WTC11 (cell line): ENCODE measurements around the gene NUDT8. TPM values are rescaled to one million over a fixed set of nuclear protein-coding genes. Genes with fewer than 3 reads are reported as not detected.

ENCODE experiments used
- ATAC-seq: fragments of 200-7000 bp; cut with Tn5 transposase; 2 replicates; pipeline ENCODE4 v1.10.0; 2021; ENCODE audit warnings: mild to moderate bottlenecking, moderate library complexity
- CTCF ChIA-PET: fragments of 300-600 bp; sonication (Branson Sonifier 250); formaldehyde crosslinking; loops from one replicate; lab custom pipeline; 2021; ENCODE audit warnings: antibody characterized with exemption; lab: Charles Lee
- POLR2A ChIA-PET: fragments of 350-600 bp; sonication (Branson Sonifier 250); formaldehyde crosslinking; loops from one replicate; lab custom pipeline; 2021; ENCODE audit warnings: antibody characterized with exemption; lab: Charles Lee
- DNase-seq: peaks from one replicate; pipeline ENCODE4 v3.0.0; 2021; ENCODE audit warnings: low spot score
- H3K27ac Mint-ChIP-seq: 2 replicates; pipeline ENCODE4 v1.8.0; 2021; ENCODE audit warnings: mixed read lengths
- H3K27me3 Mint-ChIP-seq: 2 replicates; pipeline ENCODE4 v1.8.0; 2021; ENCODE audit warnings: low read depth, mild to moderate bottlenecking, moderate library complexity, mixed read lengths
- H3K36me3 Mint-ChIP-seq: 2 replicates; pipeline ENCODE4 v1.8.0; 2021; ENCODE audit warnings: mixed read lengths
- H3K4me1 Mint-ChIP-seq: 2 replicates; pipeline ENCODE4 v1.8.0; 2022; ENCODE audit warnings: mixed read lengths
- H3K4me3 Mint-ChIP-seq: 2 replicates; pipeline ENCODE4 v1.8.0; 2021; ENCODE audit warnings: mild to moderate bottlenecking, moderate library complexity, mixed read lengths
- H3K9me3 Mint-ChIP-seq: 2 replicates; pipeline ENCODE4 v1.8.0; 2021; ENCODE audit warnings: mixed read lengths
- ETV6 ChIP-seq: sonication (generic); formaldehyde crosslinking; IDR thresholded peaks from 2 replicates; pipeline ENCODE4 v1.8.1; 2022; ENCODE audit warnings: mild to moderate bottlenecking, missing genetic modification reagents
- FOXK1 ChIP-seq: sonication (generic); formaldehyde crosslinking; IDR thresholded peaks from 2 replicates; pipeline ENCODE4 v1.8.0; 2022; ENCODE audit warnings: mild to moderate bottlenecking, moderate library complexity, missing genetic modification reagents
- MXD4 ChIP-seq: fragments of 250-450 bp; sonication (Bioruptor Pico); IDR thresholded peaks from 2 replicates; pipeline ENCODE4 v1.8.0; 2021; ENCODE audit warnings: mild to moderate bottlenecking, moderate library complexity, borderline replicate concordance
- OVOL2 ChIP-seq: fragments of 250-450 bp; sonication (Bioruptor Pico); IDR thresholded peaks from 2 replicates; pipeline ENCODE4 v1.9.0; 2021; ENCODE audit warnings: mild to moderate bottlenecking, borderline replicate concordance
- SOX15 ChIP-seq: fragments of 250-450 bp; sonication (Bioruptor Pico); IDR thresholded peaks from 2 replicates; pipeline ENCODE4 v1.9.0; 2021; ENCODE audit warnings: mild to moderate bottlenecking
- TEAD1 ChIP-seq: sonication (generic); formaldehyde crosslinking; IDR thresholded peaks from 2 replicates; pipeline ENCODE4 v1.8.0; 2022; ENCODE audit warnings: mild to moderate bottlenecking, missing genetic modification reagents
- ZNF121 ChIP-seq: sonication (generic); formaldehyde crosslinking; IDR thresholded peaks from 2 replicates; pipeline ENCODE4 v1.8.0; 2023; ENCODE audit warnings: missing genetic modification reagents
- ZNF263 ChIP-seq: sonication (generic); formaldehyde crosslinking; IDR thresholded peaks from 2 replicates; pipeline ENCODE4 v1.8.1; 2022; ENCODE audit warnings: low read depth, mild to moderate bottlenecking, moderate library complexity, missing genetic modification reagents
- ZNF671 ChIP-seq: fragments of 250-450 bp; sonication (Bioruptor Pico); IDR thresholded peaks from 2 replicates; pipeline ENCODE4 v1.8.0; 2021; ENCODE audit warnings: mild to moderate bottlenecking
- total RNA-seq: library from RNA; stranded (reverse); gene quantifications from 3 replicates; pipeline ENCODE4 v1.2.3, GENCODE V29; 2021
- TF ChIP-seq, protein P1 (sequence below): sonication (generic); formaldehyde crosslinking; IDR thresholded peaks from 2 replicates; pipeline ENCODE4 v1.8.0; 2023; ENCODE audit warnings: mild to moderate bottlenecking, missing genetic modification reagents
- TF ChIP-seq, protein P2 (sequence below): sonication (generic); formaldehyde crosslinking; IDR thresholded peaks from 2 replicates; pipeline ENCODE4 v1.8.0; 2022; ENCODE audit warnings: missing genetic modification reagents
- TF ChIP-seq, protein P3 (sequence below): sonication (generic); formaldehyde crosslinking; conservative IDR thresholded peaks from 2 replicates; pipeline ENCODE4 v1.8.1; 2023; ENCODE audit warnings: mild to moderate bottlenecking, low read depth, missing genetic modification reagents, moderate library complexity
- TF ChIP-seq, protein P4 (sequence below): fragments of 200-600 bp; IDR thresholded peaks from 2 replicates; pipeline ENCODE4 v1.8.0; 2022; ENCODE audit warnings: antibody characterized with exemption
- TF ChIP-seq, protein P5 (sequence below): sonication (generic); formaldehyde crosslinking; IDR thresholded peaks from 2 replicates; pipeline ENCODE4 v1.8.1; 2023; ENCODE audit warnings: mild to moderate bottlenecking, moderate library complexity, missing genetic modification reagents

Gene NUDT8
- total RNA-seq, 1 experiment from 2014 or later, result 8.3 TPM

DNA sequence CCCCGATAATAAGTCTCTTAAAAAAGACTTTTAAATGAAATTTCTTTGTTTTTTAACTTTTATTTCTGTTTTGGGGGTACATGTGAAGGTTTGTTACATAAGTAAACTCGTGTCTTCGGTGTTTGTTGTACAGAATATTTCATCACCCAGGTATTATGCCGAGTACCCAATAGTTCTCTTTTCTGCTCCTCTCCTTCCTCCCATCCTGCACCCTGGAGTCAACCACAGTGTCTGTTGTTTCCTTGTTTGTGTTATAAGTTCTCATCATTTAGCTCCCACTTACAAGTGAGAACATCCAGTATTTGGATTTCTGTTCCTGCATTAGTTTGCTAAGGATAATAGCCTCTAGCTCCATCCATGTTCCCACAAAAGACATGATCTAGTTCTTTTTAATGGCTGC is 47.7 kb downstream of the NUDT8 start (continued):
- TF ChIP-seq, protein P1, sequence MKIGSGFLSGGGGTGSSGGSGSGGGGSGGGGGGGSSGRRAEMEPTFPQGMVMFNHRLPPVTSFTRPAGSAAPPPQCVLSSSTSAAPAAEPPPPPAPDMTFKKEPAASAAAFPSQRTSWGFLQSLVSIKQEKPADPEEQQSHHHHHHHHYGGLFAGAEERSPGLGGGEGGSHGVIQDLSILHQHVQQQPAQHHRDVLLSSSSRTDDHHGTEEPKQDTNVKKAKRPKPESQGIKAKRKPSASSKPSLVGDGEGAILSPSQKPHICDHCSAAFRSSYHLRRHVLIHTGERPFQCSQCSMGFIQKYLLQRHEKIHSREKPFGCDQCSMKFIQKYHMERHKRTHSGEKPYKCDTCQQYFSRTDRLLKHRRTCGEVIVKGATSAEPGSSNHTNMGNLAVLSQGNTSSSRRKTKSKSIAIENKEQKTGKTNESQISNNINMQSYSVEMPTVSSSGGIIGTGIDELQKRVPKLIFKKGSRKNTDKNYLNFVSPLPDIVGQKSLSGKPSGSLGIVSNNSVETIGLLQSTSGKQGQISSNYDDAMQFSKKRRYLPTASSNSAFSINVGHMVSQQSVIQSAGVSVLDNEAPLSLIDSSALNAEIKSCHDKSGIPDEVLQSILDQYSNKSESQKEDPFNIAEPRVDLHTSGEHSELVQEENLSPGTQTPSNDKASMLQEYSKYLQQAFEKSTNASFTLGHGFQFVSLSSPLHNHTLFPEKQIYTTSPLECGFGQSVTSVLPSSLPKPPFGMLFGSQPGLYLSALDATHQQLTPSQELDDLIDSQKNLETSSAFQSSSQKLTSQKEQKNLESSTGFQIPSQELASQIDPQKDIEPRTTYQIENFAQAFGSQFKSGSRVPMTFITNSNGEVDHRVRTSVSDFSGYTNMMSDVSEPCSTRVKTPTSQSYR (CRISPR knock-in tag), result no peak
- TF ChIP-seq, protein P2, sequence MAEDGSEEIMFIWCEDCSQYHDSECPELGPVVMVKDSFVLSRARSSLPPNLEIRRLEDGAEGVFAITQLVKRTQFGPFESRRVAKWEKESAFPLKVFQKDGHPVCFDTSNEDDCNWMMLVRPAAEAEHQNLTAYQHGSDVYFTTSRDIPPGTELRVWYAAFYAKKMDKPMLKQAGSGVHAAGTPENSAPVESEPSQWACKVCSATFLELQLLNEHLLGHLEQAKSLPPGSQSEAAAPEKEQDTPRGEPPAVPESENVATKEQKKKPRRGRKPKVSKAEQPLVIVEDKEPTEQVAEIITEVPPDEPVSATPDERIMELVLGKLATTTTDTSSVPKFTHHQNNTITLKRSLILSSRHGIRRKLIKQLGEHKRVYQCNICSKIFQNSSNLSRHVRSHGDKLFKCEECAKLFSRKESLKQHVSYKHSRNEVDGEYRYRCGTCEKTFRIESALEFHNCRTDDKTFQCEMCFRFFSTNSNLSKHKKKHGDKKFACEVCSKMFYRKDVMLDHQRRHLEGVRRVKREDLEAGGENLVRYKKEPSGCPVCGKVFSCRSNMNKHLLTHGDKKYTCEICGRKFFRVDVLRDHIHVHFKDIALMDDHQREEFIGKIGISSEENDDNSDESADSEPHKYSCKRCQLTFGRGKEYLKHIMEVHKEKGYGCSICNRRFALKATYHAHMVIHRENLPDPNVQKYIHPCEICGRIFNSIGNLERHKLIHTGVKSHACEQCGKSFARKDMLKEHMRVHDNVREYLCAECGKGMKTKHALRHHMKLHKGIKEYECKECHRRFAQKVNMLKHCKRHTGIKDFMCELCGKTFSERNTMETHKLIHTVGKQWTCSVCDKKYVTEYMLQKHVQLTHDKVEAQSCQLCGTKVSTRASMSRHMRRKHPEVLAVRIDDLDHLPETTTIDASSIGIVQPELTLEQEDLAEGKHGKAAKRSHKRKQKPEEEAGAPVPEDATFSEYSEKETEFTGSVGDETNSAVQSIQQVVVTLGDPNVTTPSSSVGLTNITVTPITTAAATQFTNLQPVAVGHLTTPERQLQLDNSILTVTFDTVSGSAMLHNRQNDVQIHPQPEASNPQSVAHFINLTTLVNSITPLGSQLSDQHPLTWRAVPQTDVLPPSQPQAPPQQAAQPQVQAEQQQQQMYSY (CRISPR knock-in tag), result no peak
- TF ChIP-seq ZNF121 (CRISPR knock-in tag), result no peak
- TF ChIP-seq MXD4 (CRISPR knock-in tag), result no peak
- TF ChIP-seq ZNF263 (CRISPR knock-in tag), result no peak
- TF ChIP-seq OVOL2 (CRISPR knock-in tag), result no peak
- TF ChIP-seq, protein P3, sequence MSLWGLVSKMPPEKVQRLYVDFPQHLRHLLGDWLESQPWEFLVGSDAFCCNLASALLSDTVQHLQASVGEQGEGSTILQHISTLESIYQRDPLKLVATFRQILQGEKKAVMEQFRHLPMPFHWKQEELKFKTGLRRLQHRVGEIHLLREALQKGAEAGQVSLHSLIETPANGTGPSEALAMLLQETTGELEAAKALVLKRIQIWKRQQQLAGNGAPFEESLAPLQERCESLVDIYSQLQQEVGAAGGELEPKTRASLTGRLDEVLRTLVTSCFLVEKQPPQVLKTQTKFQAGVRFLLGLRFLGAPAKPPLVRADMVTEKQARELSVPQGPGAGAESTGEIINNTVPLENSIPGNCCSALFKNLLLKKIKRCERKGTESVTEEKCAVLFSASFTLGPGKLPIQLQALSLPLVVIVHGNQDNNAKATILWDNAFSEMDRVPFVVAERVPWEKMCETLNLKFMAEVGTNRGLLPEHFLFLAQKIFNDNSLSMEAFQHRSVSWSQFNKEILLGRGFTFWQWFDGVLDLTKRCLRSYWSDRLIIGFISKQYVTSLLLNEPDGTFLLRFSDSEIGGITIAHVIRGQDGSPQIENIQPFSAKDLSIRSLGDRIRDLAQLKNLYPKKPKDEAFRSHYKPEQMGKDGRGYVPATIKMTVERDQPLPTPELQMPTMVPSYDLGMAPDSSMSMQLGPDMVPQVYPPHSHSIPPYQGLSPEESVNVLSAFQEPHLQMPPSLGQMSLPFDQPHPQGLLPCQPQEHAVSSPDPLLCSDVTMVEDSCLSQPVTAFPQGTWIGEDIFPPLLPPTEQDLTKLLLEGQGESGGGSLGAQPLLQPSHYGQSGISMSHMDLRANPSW (CRISPR knock-in tag), result no peak
- TF ChIP-seq, protein P4, sequence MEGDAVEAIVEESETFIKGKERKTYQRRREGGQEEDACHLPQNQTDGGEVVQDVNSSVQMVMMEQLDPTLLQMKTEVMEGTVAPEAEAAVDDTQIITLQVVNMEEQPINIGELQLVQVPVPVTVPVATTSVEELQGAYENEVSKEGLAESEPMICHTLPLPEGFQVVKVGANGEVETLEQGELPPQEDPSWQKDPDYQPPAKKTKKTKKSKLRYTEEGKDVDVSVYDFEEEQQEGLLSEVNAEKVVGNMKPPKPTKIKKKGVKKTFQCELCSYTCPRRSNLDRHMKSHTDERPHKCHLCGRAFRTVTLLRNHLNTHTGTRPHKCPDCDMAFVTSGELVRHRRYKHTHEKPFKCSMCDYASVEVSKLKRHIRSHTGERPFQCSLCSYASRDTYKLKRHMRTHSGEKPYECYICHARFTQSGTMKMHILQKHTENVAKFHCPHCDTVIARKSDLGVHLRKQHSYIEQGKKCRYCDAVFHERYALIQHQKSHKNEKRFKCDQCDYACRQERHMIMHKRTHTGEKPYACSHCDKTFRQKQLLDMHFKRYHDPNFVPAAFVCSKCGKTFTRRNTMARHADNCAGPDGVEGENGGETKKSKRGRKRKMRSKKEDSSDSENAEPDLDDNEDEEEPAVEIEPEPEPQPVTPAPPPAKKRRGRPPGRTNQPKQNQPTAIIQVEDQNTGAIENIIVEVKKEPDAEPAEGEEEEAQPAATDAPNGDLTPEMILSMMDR, result no peak

DNA sequence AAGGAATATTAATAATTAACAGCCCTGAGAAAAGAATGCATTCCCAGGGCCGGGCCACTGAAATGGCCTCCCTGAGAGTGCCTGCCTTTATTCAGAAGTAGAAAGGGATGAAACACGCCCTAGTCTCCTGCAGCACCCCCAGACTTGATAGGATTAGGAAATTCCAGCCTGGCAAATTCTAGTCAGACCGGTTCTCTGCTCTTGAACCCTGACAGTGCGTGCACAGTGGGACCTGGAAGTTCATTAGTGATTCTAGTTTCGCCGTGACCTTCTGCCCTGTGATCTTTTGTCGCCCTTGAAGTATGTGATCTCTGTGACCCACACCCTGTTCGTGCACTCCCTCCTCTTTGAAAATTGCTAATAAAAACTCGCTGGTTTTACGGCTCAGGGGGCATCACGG is 48.3 kb downstream of the NUDT8 start:
- H3K4me3 Mint-ChIP-seq, result peak overlapping the region; percentile 64
- peak overlapping the region; percentile 98 for H3K27ac Mint-ChIP-seq
- peaks cover 7% of the 10 kb centered on the region for H3K27me3 Mint-ChIP-seq
- POLR2A ChIA-PET, result interaction anchor here (0.7 kb wide), 1 partner anchor 57 kb away, joined by 3 read pairs; no protein-coding TSS in a partner anchor
- TF ChIP-seq SOX15 (CRISPR knock-in tag) (no peak), ZNF671 (CRISPR knock-in tag) (no peak), ETV6 (0 out of 2 replicates have a peak, but pooled peaks have one; percentile 44), TEAD1 (peak; percentile 88; the same call in 1 of the 2 replicates), FOXK1 (CRISPR knock-in tag) (0 out of 2 replicates have a peak, but pooled peaks have one; percentile 14)
- TF ChIP-seq, protein P5, sequence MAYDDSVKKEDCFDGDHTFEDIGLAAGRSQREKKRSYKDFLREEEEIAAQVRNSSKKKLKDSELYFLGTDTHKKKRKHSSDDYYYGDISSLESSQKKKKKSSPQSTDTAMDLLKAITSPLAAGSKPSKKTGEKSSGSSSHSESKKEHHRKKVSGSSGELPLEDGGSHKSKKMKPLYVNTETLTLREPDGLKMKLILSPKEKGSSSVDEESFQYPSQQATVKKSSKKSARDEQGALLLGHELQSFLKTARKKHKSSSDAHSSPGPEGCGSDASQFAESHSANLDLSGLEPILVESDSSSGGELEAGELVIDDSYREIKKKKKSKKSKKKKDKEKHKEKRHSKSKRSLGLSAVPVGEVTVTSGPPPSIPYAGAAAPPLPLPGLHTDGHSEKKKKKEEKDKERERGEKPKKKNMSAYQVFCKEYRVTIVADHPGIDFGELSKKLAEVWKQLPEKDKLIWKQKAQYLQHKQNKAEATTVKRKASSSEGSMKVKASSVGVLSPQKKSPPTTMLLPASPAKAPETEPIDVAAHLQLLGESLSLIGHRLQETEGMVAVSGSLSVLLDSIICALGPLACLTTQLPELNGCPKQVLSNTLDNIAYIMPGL, result no peak
- TF ChIP-seq, all 79 proteins: peak for 3
- CTCF ChIA-PET, result interaction anchor here (1.2 to 3.5 kb wide), 5 partner anchors 9 to 49 kb away, joined by 3 to 47 read pairs (median 10); partner anchors contain the start of gene NUDT8
- Mint-ChIP-seq H3K4me1 (peaks cover 53% of the 10 kb centered on the region), H3K36me3 (peaks cover 20% of the 10 kb centered on the region), H3K9me3 (no peaks in the 10 kb centered on the region)
- ATAC-seq, result no peak
- DNase-seq, result peak; percentile 35
